GM23338 (cell line): ENCODE results near the gene PIEZO2. TPM values are rescaled to one million over a fixed set of nuclear protein-coding genes. Genes with fewer than 3 reads are reported as not detected.

Source experiments
- ATAC-seq: fragments of 200-7000 bp; cut with Tn5 transposase; 3 replicates; pipeline ENCODE4 v1.9.1; 2020
- DNase-seq: peaks from one replicate; pipeline ENCODE4 v3.0.0-alpha.2; 2015; ENCODE audit warnings: low spot score
- H2AFZ ChIP-seq: fragments of 200-600 bp; sonication (generic); 2 replicates; pipeline ENCODE4 v1.8.0; 2016; ENCODE audit warnings: antibody characterized with exemption, mild to moderate bottlenecking, moderate library complexity
- H3F3A ChIP-seq: fragments of 200-600 bp; sonication (generic); replicated peaks from 2 replicates; pipeline ENCODE4 v1.8.0; 2017; ENCODE audit warnings: antibody characterized with exemption, mixed run types, low read depth
- H3K27ac ChIP-seq: fragments of 200-600 bp; sonication (generic); 2 replicates; pipeline ENCODE4 v1.6.1; 2016; ENCODE audit warnings: low read depth
- H3K27me3 ChIP-seq: fragments of 200-600 bp; sonication (generic); 2 replicates; pipeline ENCODE4 v1.8.0; 2016; ENCODE audit warnings: mild to moderate bottlenecking, mixed run types, moderate library complexity; ENCODE audit not compliant: insufficient read depth
- H3K36me3 ChIP-seq: fragments of 200-600 bp; sonication (generic); 2 replicates; pipeline ENCODE4 v1.8.0; 2016; ENCODE audit warnings: mild to moderate bottlenecking; ENCODE audit not compliant: insufficient read depth
- H3K4me1 ChIP-seq: fragments of 200-600 bp; sonication (generic); 2 replicates; pipeline ENCODE4 v1.8.0; 2016; ENCODE audit warnings: mild to moderate bottlenecking, moderate library complexity; ENCODE audit not compliant: insufficient read depth
- H3K4me2 ChIP-seq: fragments of 200-600 bp; sonication (generic); 2 replicates; pipeline ENCODE4 v1.7.1; 2017; ENCODE audit warnings: mixed run types
- H3K4me3 ChIP-seq: fragments of 200-600 bp; sonication (generic); 2 replicates; pipeline ENCODE4 v1.6.1; 2016; ENCODE audit warnings: mixed run types
- H3K79me2 ChIP-seq: fragments of 200-600 bp; sonication (generic); replicated peaks from 2 replicates; pipeline ENCODE4 v1.8.0; 2017; ENCODE audit warnings: mild to moderate bottlenecking; ENCODE audit not compliant: insufficient read depth
- H3K9me2 ChIP-seq: fragments of 200-600 bp; sonication (generic); 2 replicates; pipeline ENCODE4 v1.8.0; 2017; ENCODE audit not compliant: insufficient read depth
- H4K20me1 ChIP-seq: fragments of 200-600 bp; sonication (generic); replicated peaks from 2 replicates; pipeline ENCODE4 v1.8.0; 2017; ENCODE audit warnings: mild to moderate bottlenecking; ENCODE audit not compliant: insufficient read depth
- H3K27ac Mint-ChIP-seq: 2 replicates; pipeline ENCODE4 v1.8.0; 2020; ENCODE audit warnings: inconsistent platforms, mild to moderate bottlenecking, moderate library complexity, mixed read lengths
- H3K27me3 Mint-ChIP-seq: 3 replicates; pipeline ENCODE4 v1.8.0; 2022; ENCODE audit warnings: low read depth, mild to moderate bottlenecking, moderate library complexity, mixed read lengths, inconsistent platforms; ENCODE audit not compliant: insufficient read depth, poor library complexity
- H3K36me3 Mint-ChIP-seq: 3 replicates; pipeline ENCODE4 v1.8.0; 2021; ENCODE audit warnings: low read depth, mild to moderate bottlenecking, inconsistent platforms, moderate library complexity, mixed read lengths
- H3K4me1 Mint-ChIP-seq: 3 replicates; pipeline ENCODE4 v1.8.0; 2020; ENCODE audit warnings: mild to moderate bottlenecking, inconsistent platforms, mixed read lengths
- H3K4me3 Mint-ChIP-seq: 3 replicates; pipeline ENCODE4 v1.8.0; 2021; ENCODE audit warnings: moderate library complexity, mild to moderate bottlenecking, inconsistent platforms, mixed read lengths
- H3K9me3 Mint-ChIP-seq: 3 replicates; pipeline ENCODE4 v1.8.0; 2020; ENCODE audit warnings: moderate library complexity, mild to moderate bottlenecking, inconsistent platforms, mixed read lengths
- CREB1 ChIP-seq: fragments of 250-450 bp; sonication (Bioruptor Pico); IDR thresholded peaks from 2 replicates; pipeline ENCODE4 v1.5.0; 2020; ENCODE audit warnings: low read depth, mild to moderate bottlenecking, moderate library complexity
- CTCF ChIP-seq, 2 experiments: fragments of 200-600 bp in 1 of 2; sonication (generic) in 1 of 2; conservative IDR thresholded peaks; 2 replicates each; pipeline versions ENCODE4 v1.5.1 to v1.6.1; 2016 to 2017; ENCODE audit warnings: antibody characterized with exemption in 2 of 2, low read depth in 2 of 2, mild to moderate bottlenecking in 2 of 2, moderate library complexity in 1 of 2
- ETS1 ChIP-seq: IDR thresholded peaks from 2 replicates; pipeline ENCODE4 v1.6.1; 2016; ENCODE audit warnings: antibody characterized with exemption
- EZH2 ChIP-seq: fragments of 200-600 bp; sonication (generic); IDR thresholded peaks from one replicate; pipeline ENCODE4 v1.8.0; 2017; ENCODE audit warnings: antibody characterized with exemption, mild to moderate bottlenecking, low read depth; ENCODE audit not compliant: unreplicated experiment
- EZH2phosphoT487 ChIP-seq: fragments of 200-600 bp; sonication (generic); IDR thresholded peaks from one replicate; pipeline ENCODE4 v1.8.1; 2018; ENCODE audit warnings: antibody characterized with exemption; ENCODE audit not compliant: unreplicated experiment
- JUNB ChIP-seq: IDR thresholded peaks from one replicate; pipeline ENCODE4 v1.6.1; 2016; ENCODE audit warnings: antibody characterized with exemption; ENCODE audit not compliant: unreplicated experiment
- NANOG ChIP-seq: IDR thresholded peaks from 2 replicates; pipeline ENCODE4 v1.6.1; 2016; ENCODE audit warnings: antibody characterized with exemption, borderline replicate concordance
- POLR2AphosphoS5 ChIP-seq: IDR thresholded peaks from 2 replicates; pipeline ENCODE4 v1.6.1; 2016; ENCODE audit warnings: antibody characterized with exemption, low read depth
- REST ChIP-seq: IDR thresholded peaks from one replicate; pipeline ENCODE4 v1.6.1; 2018; ENCODE audit warnings: antibody characterized with exemption; ENCODE audit not compliant: unreplicated experiment
- STAT1 ChIP-seq: IDR thresholded peaks from one replicate; pipeline ENCODE4 v1.6.1; 2016; ENCODE audit warnings: antibody characterized with exemption; ENCODE audit not compliant: unreplicated experiment
- ZNF114 ChIP-seq: fragments of 250-450 bp; sonication (Bioruptor Pico); IDR thresholded peaks from 2 replicates; pipeline ENCODE4 v1.5.0; 2020; ENCODE audit warnings: mild to moderate bottlenecking, moderate library complexity
- ZNF331 ChIP-seq: fragments of 250-450 bp; sonication (Bioruptor Pico); IDR thresholded peaks from 2 replicates; pipeline ENCODE4 v1.5.0; 2020; ENCODE audit warnings: low read depth, mild to moderate bottlenecking, moderate library complexity
- ZNF462 ChIP-seq: fragments of 250-450 bp; sonication (Bioruptor Pico); IDR thresholded peaks from 2 replicates; pipeline ENCODE4 v1.5.0; 2020; ENCODE audit warnings: mild to moderate bottlenecking, moderate library complexity
- polyA plus RNA-seq: library from polyadenylated mRNA; unstranded; fragments of >200 nt; fragmentation: Nextera tagmentation; extraction: Ambion mirVana; gene quantifications from 2 replicates; pipeline ENCODE4 v1.2.1, GENCODE V29; 2016
- total RNA-seq: library from RNA; depleted of rRNA; stranded (reverse); fragments of >200 nt; shearing (Covaris generic); gene quantifications from 2 replicates; pipeline ENCODE4 v1.2.3, GENCODE V29; 2014

Gene PIEZO2
- total and polyA plus RNA-seq, 2 experiments from 2014 or later = 4.8 to 8.2 TPM

GRCh38 chr18:10789180-10789579, 360.2 kb downstream of the PIEZO2 start:
- H3K9me2 ChIP-seq = no peaks in the 10 kb centered on the region
- peaks cover 6% of the 10 kb centered on the region for H3K27me3 Mint-ChIP-seq
- no peak overlapping the region for H3K4me3 Mint-ChIP-seq
- H3K36me3 ChIP-seq = no peaks in the 10 kb centered on the region
- no peak overlapping the region for H3K27ac Mint-ChIP-seq
- no peak overlapping the region for H3K4me2 ChIP-seq
- H3K36me3 Mint-ChIP-seq = peaks cover 8% of the 10 kb centered on the region; the same call in 1 of the 3 replicates
- no peak for TF ChIP-seq ZNF462
- no peak for TF ChIP-seq JUNB
- no peak for TF ChIP-seq STAT1
- TF ChIP-seq POLR2AphosphoS5 = no peak
- TF ChIP-seq REST = no peak
- TF ChIP-seq ZNF331 (CRISPR knock-in tag) = no peak
- TF ChIP-seq EZH2phosphoT487 = no peak
- TF ChIP-seq EZH2 = no peak
- no peak for TF ChIP-seq ETS1
- no peak for TF ChIP-seq NANOG
- TF ChIP-seq ZNF114 (CRISPR knock-in tag) = no peak
- no peak for TF ChIP-seq CTCF (conservative IDR thresholded peaks at IDR 0.05; ENCODE audit: low read depth in 2 of 2)
- TF ChIP-seq CREB1 (CRISPR knock-in tag) = no peak
- no peaks in the 10 kb centered on the region for H4K20me1 ChIP-seq
- no peak overlapping the region for H3K27ac ChIP-seq
- no peak overlapping the region for H2AFZ ChIP-seq
- H3F3A ChIP-seq = no peaks in the 10 kb centered on the region
- no peak for ATAC-seq
- no peaks in the 10 kb centered on the region for H3K79me2 ChIP-seq
- no peaks in the 10 kb centered on the region for H3K9me3 Mint-ChIP-seq
- no peaks in the 10 kb centered on the region for H3K27me3 ChIP-seq
- peaks cover 6% of the 10 kb centered on the region for H3K4me1 Mint-ChIP-seq
- no peak overlapping the region for H3K4me3 ChIP-seq
- no peak for DNase-seq
- H3K4me1 ChIP-seq = 0 out of 2 replicates have a peak, but pooled peaks cover 4% of the 10 kb centered on the region
